Heart right ventricle (tissue), 16 donors: Measurements from ENCODE around the gene ZNF532. TPM values are rescaled to one million over a fixed set of nuclear protein-coding genes. Genes with fewer than 3 reads are reported as not detected.
A peak's percentile ranks its signal among the peaks of the same experiment; 100 is the strongest.

ENCODE experiments used
- ATAC-seq, 8 donors: fragments of 200-7000 bp; cut with Tn5 transposase; one replicate each; pipeline ENCODE4 v1.9.1; 2020; ENCODE audit warnings: mild to moderate bottlenecking in 8 of 8, moderate library complexity in 8 of 8, moderate number of reproducible peaks in 1 of 8
- DNase-seq, 2 donors: peaks; one replicate each; pipeline ENCODE4 v3.0.0-alpha.2; 2020
- H3K27ac ChIP-seq, 10 donors: fragments of 200-600 bp; sonication (generic) in 2 of 10; one replicate each; pipeline versions ENCODE4 v1.5.0 to v1.8.0; 2020 to 2022; ENCODE audit warnings: mild to moderate bottlenecking in 3 of 10
- H3K27me3 ChIP-seq, 7 donors: fragments of 200-600 bp; one replicate each; pipeline ENCODE4 v1.8.0; 2021 to 2022; ENCODE audit warnings: mild to moderate bottlenecking in 2 of 7
- H3K36me3 ChIP-seq, 9 donors: fragments of 200-600 bp; sonication (generic) in 1 of 9; one replicate each; pipeline versions ENCODE4 v1.5.0 to v1.8.0; 2020 to 2022; ENCODE audit warnings: mild to moderate bottlenecking in 2 of 9
- H3K4me1 ChIP-seq, 9 donors: fragments of 200-600 bp; sonication (generic) in 1 of 9; one replicate each; pipeline versions ENCODE4 v1.5.0 to v1.8.0; 2020 to 2022; ENCODE audit warnings: mild to moderate bottlenecking in 4 of 9
- H3K4me3 ChIP-seq, 10 donors: fragments of 200-600 bp; sonication (generic) in 2 of 10; one replicate each; pipeline versions ENCODE4 v1.5.0 to v1.8.0; 2020 to 2022; ENCODE audit warnings: mild to moderate bottlenecking in 7 of 10, moderate library complexity in 2 of 10
- H3K9me3 ChIP-seq, 11 donors: fragments of 200-600 bp in 10 of 11; sonication (generic) in 2 of 11; one replicate each; pipeline versions ENCODE4 v1.5.0 to v1.8.0; 2013 to 2022; ENCODE audit warnings: mild to moderate bottlenecking in 2 of 11, control low read depth in 1 of 11, moderate library complexity in 1 of 11
- CTCF ChIP-seq, 9 donors: fragments of 200-600 bp; sonication (generic) in 2 of 9; IDR thresholded peaks; one replicate each; pipeline versions ENCODE4 v1.5.0 to v1.8.0; 2021 to 2022; ENCODE audit warnings: antibody characterized with exemption in 9 of 9, mild to moderate bottlenecking in 5 of 9, moderate library complexity in 1 of 9
- WGBS, 2 donors: extraction: QIAGEN DNeasy Blood & Tissue Kit; methylation state at CpG; one replicate each; pipeline ENCODE4 v1.1.7; 2013; ENCODE audit warnings: inconsistent platforms in 1 of 2; 5-methylcytosine and 5-hydroxymethylcytosine counted together
- intact Hi-C, 10 donors: fragments of 100-400 bp; cut with DNase I; formaldehyde crosslinking; loops; one replicate each; pipeline versions ENCODE4 v1.11.1 to v1.14.2; 2022
- polyA plus RNA-seq, 2 donors: library from polyadenylated mRNA; stranded (reverse); fragments of 200-250 nt; gene quantifications; one replicate each; pipeline ENCODE4 v1.2.3, GENCODE V29; 2013
- total RNA-seq, 10 donors: library from RNA; stranded (reverse); fragmentation: NEBNext Ultra II Directional in 3 of 10; extraction: Animal tissue kit (Norgen Biotek cat#: 25700) in 3 of 10; gene quantifications; one replicate each; pipeline versions ENCODE4 v1.2.1 to v1.2.4, GENCODE V29; 2021 to 2023
- donor health status: Arrhythmogenic right ventricular cardiomyopathy.
- donor health status: ischemic (EF 13 %, LVEDD 7.1; RV severe dilation, severe dysfunction).
- donor health status: healthy with polysubstance abuse.
- donor health status: DM: no; HTN: yes; CAD: no.
- donor health status: DM: no; HTN: no; CAD: no.
- donor health status: ischemic (EF 25% LVEDD 6.9; RV normal size, moderate dysfunction).
- donor health status: ischemic (EF 25% LVEDD 5.7; RV mildly dilated, moderate dysfunction).
- donor health status: healthy.
- donor health status: DM: yes; HTN: yes; CAD: no.
- donor health status: Ischemic cardiomyopathy.
- donor health status: ischemic (EF 35%, LVEDD 5.7; RV mildly dilated, moderate dysfunction).
- donor health status: nonischemic (EF 11% LVEDD 7.7; RV severe dilation, severe dysfunction).
- donor health status: DM: yes; HTN: yes; CAD: no.
- donor health status: PGD.
- donor health status: ischemic (EF 29% LVEDD 5.4; RV normal size, mild dysfunction).
- donor health status: nonischemic (EF 23%, LVEDD 6.1; RV moderate dilation, normal function).

The ZNF532 gene
- total and polyA plus RNA-seq, 12 donors = 13.8 to 71.4 (median 64.6) TPM

DNA sequence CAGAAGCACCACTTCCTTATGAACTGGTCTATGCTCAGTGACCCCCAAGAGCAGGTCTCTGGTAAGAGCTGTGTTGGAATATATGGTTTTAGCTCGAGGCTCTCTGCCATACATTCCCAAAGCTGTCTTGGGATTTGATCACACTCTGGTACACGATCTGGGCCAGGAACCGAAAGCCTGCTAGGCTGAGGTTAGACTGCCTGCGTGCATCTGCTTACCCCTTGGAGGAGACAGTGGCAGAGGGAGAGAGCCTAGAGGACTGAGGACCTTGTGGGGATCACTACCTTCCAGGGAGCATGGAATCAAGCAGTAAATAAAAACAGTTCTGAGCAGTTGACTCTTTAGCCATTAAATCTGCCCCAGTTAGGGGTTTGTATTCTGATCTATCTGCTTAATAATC is 63.7 kb downstream of the ZNF532 start:
- H3K27ac ChIP-seq = peak overlapping the region in 9 of 10 donors; percentile 51 to 83 (median 61)
- DNase-seq (no peak), ATAC-seq (peak in 6 of 8 donors; percentile 44 to 64 (median 52))
- intact Hi-C loops = loop anchor here in 1 of 10 donors (10.0 kb wide), 1 partner anchor 56 kb away; no protein-coding TSS in a partner anchor
- no peak overlapping the region for H3K4me3 ChIP-seq
- H3K27me3 ChIP-seq = no peaks in the 10 kb centered on the region
- 33 to 43% methylated on average over 4 of the region's 4 CpGs for WGBS, 2 donors
- H3K36me3 ChIP-seq = peaks cover 0 to 28% (median 9%) of the 10 kb centered on the region in 9 donors
- no peak for TF ChIP-seq CTCF (IDR thresholded peaks at IDR 0.05)
- H3K9me3 ChIP-seq = peaks cover 0 to 13% (median 9%) of the 10 kb centered on the region in 11 donors
- H3K4me1 ChIP-seq = peaks cover 2 to 45% (median 32%) of the 10 kb centered on the region in 9 donors

GRCh38 chr18:58929206-58929605 is 64.5 kb downstream of the ZNF532 start:
- Histone ChIP-seq H3K27me3 (no peaks in the 10 kb centered on the region), H3K9me3 (peaks cover 0 to 10% (median 6%) of the 10 kb centered on the region in 11 donors), H3K4me1 (peaks cover 2 to 43% (median 32%) of the 10 kb centered on the region in 9 donors), H3K27ac (peak overlapping the region in 8 of 10 donors; percentile 11 to 83 (median 63)), H3K36me3 (peaks cover 0 to 21% (median 3%) of the 10 kb centered on the region in 9 donors), H3K4me3 (no peak overlapping the region)
- ATAC-seq (peak in 2 of 8 donors; percentile 35 to 40), DNase-seq (no peak)
- TF ChIP-seq CTCF (IDR thresholded peaks at IDR 0.05) = no peak
- 68 to 83% methylated on average over 6 of the region's 6 CpGs for WGBS, 2 donors
- intact Hi-C loops = loop anchor here in 1 of 10 donors (10.0 kb wide), 1 partner anchor 56 kb away; no protein-coding TSS in a partner anchor

- intact Hi-C loops = no loop called here
Measured at GRCh38 chr18:58934356-58934755, 69.7 kb downstream of the ZNF532 start.

DNA sequence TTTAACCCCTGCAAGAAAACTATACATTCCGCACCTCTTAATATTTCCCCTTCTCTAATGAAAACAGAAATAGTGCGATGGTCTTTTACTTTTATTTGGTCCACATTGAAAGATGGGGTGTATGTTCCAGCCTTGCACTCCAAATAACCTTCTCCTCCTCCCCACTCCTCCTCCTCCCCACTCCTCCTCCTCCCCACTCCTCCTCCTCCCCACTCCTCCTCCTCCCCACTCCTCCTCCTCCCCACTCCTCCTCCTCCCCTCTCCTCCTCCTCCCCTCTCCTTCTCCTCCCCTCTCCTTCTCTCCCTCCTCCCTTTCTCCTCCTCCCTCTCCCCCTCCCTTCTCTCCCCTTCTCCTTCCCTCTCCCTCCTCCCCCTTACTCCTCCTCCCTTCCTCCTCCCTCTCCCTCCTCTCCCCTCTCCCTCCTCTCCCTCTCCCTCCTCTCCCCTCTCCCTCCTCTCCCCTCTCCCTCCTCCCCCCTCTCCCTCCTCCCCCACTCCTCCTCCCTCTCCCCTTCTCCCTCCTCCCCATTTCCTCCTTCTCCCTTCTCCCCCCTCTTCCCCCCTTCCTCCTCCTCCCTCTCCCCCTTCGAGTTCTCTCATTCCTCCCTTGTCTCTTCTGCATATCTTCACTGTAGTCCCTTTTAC is 70.4 kb downstream of the ZNF532 start:
- no peak for TF ChIP-seq CTCF (IDR thresholded peaks at IDR 0.05)
- Histone ChIP-seq H3K36me3 (peaks cover 0 to 37% (median 9%) of the 10 kb centered on the region in 9 donors), H3K9me3 (no peaks in the 10 kb centered on the region), H3K27me3 (no peaks in the 10 kb centered on the region), H3K27ac (peak overlapping the region in 1 of 10 donors; percentile 71), H3K4me1 (peaks cover 3 to 36% (median 23%) of the 10 kb centered on the region in 9 donors), H3K4me3 (no peak overlapping the region)
- WGBS, 2 donors = 71 to 79% methylated on average over 3 of the region's 3 CpGs
- intact Hi-C loops = no loop called here
- no peak for ATAC-seq
- no peak for DNase-seq

More at GRCh38 chr18:58934356-58934755, 69.7 kb downstream of the ZNF532 start:
- peaks cover 3 to 40% (median 26%) of the 10 kb centered on the region in 9 donors for H3K4me1 ChIP-seq
- DNase-seq = no peak
- peaks cover 0 to 30% (median 3%) of the 10 kb centered on the region in 9 donors for H3K36me3 ChIP-seq
- WGBS, 2 donors = 79 to 84% methylated on average over 9 of the region's 9 CpGs
- no peaks in the 10 kb centered on the region for H3K9me3 ChIP-seq
- no peaks in the 10 kb centered on the region for H3K27me3 ChIP-seq
- no peak overlapping the region for H3K4me3 ChIP-seq
- ATAC-seq = no peak
- TF ChIP-seq CTCF (IDR thresholded peaks at IDR 0.05) = no peak
- no peak overlapping the region for H3K27ac ChIP-seq
